GM12878 (cell line): ENCODE measurements around the gene SYMPK. TPM values are rescaled to one million over a fixed set of nuclear protein-coding genes. Genes with fewer than 3 reads are reported as not detected.

Experiments used
- ATAC-seq: fragments of 200-7000 bp; cut with Tn5 transposase; 3 replicates; pipeline ENCODE4 v1.9.1; 2020; ENCODE audit warnings: mild to moderate bottlenecking, moderate library complexity
- BruUV-seq: library from RNA; stranded (reverse); fragments of 400-500 nt; replicated peaks from 2 replicates; lab custom pipeline; 2021; lab: Mats Ljungman, UMichigan
- CTCF ChIA-PET: fragments of 300-600 bp; sonication (Branson Sonifier 250); formaldehyde crosslinking; extraction: SDS; loops from one replicate; lab custom pipeline; 2021; ENCODE audit warnings: inconsistent platforms; lab: Yijun Ruan, JAX
- POLR2A ChIA-PET: fragments of 350-600 bp; formaldehyde crosslinking; extraction: SDS; loops from one replicate; lab custom pipeline; 2021; ENCODE audit warnings: inconsistent platforms; lab: Charles Lee
- RAD21 ChIA-PET: fragments of 300-600 bp; sonication (Branson Sonifier 250); formaldehyde crosslinking; loops from one replicate; lab custom pipeline; 2023; ENCODE audit warnings: antibody characterized with exemption; ENCODE audit not compliant: unreplicated experiment; lab: Charles Lee
- SMC1A ChIA-PET: fragments of 300-600 bp; sonication (Branson Sonifier 250); formaldehyde crosslinking; loops from one replicate; lab custom pipeline; 2023; ENCODE audit not compliant: unreplicated experiment, uncharacterized antibody; lab: Charles Lee
- DNase-seq: peaks from one replicate; pipeline ENCODE4 v3.0.0-alpha.2; 2011; ENCODE audit warnings: low read depth, low spot score
- FAIRE-seq: peaks from 3 replicates; lab custom pipeline; 2011; peaks lifted over from hg19 to GRCh38; lab: Jason Lieb, UNC
- H2AFZ ChIP-seq: 2 replicates; pipeline ENCODE4 v1.6.0; 2011; ENCODE audit warnings: low read depth, low read length, control low read depth; ENCODE audit not compliant: control insufficient read depth
- H3K27ac ChIP-seq: 2 replicates; pipeline ENCODE4 v1.5.1; 2011; ENCODE audit warnings: control low read depth; ENCODE audit not compliant: control insufficient read depth, insufficient read depth
- H3K27me3 ChIP-seq, 2 experiments: replicated peaks in 1 of 2; 2 replicates each; pipeline versions ENCODE4 v1.6.0 to v1.6.1; 2011; ENCODE audit warnings: low read length in 1 of 2; ENCODE audit not compliant: control insufficient read depth in 2 of 2, insufficient read depth in 2 of 2
- H3K36me3 ChIP-seq, 2 experiments: 2 replicates each; pipeline ENCODE4 v1.5.1; 2011; ENCODE audit warnings: low read length in 1 of 2; ENCODE audit not compliant: control insufficient read depth in 2 of 2, insufficient read depth in 2 of 2
- H3K4me1 ChIP-seq: 2 replicates; pipeline ENCODE4 v1.6.1; 2011; ENCODE audit warnings: mild to moderate bottlenecking, low read length, moderate library complexity, mixed read lengths; ENCODE audit not compliant: control insufficient read depth, insufficient read depth
- H3K4me2 ChIP-seq: 2 replicates; pipeline ENCODE4 v1.6.0; 2011; ENCODE audit warnings: control low read depth; ENCODE audit not compliant: control insufficient read depth, insufficient read depth
- H3K4me3 ChIP-seq: fragments of 200-600 bp; sonication (generic); 2 replicates; pipeline ENCODE4 v1.5.1; 2016
- H3K79me2 ChIP-seq: 2 replicates; pipeline ENCODE4 v1.6.0; 2011; ENCODE audit warnings: low read length; ENCODE audit not compliant: control insufficient read depth, insufficient read depth
- H3K9ac ChIP-seq: 2 replicates; pipeline ENCODE4 v1.8.0; 2011; ENCODE audit warnings: low read length, control low read depth, mixed read lengths; ENCODE audit not compliant: control insufficient read depth, insufficient read depth
- H3K9me3 ChIP-seq: replicated peaks from 3 replicates; pipeline ENCODE4 v1.5.1; 2011; ENCODE audit warnings: mild to moderate bottlenecking, low read length; ENCODE audit not compliant: control insufficient read depth, insufficient read depth
- H4K20me1 ChIP-seq: 2 replicates; pipeline ENCODE4 v1.6.0; 2011; ENCODE audit not compliant: control insufficient read depth, insufficient read depth
- HCFC1 ChIP-seq: fragments of 150-350 bp; IDR thresholded peaks from 2 replicates; pipeline ENCODE4 v1.6.1; 2014; ENCODE audit warnings: low read length
- MYB ChIP-seq: fragments of 150-350 bp; IDR thresholded peaks from 2 replicates; pipeline ENCODE4 v1.6.1; 2014; ENCODE audit warnings: mild to moderate bottlenecking, low read depth, low read length, borderline replicate concordance
- POLR2A ChIP-seq: IDR thresholded peaks from 2 replicates; pipeline ENCODE4 v1.6.1; 2011; ENCODE audit warnings: low read depth, mild to moderate bottlenecking, low read length
- POLR2AphosphoS5 ChIP-seq: IDR thresholded peaks from 2 replicates; pipeline ENCODE4 v1.6.1; 2011; ENCODE audit warnings: mild to moderate bottlenecking, low read length, inconsistent platforms
- PRDM15 ChIP-seq: fragments of 450-650 bp; formaldehyde crosslinking; IDR thresholded peaks from 2 replicates; pipeline ENCODE4 v1.4.0; 2020; ENCODE audit warnings: mild to moderate bottlenecking, moderate library complexity
- STAT1 ChIP-seq: fragments of 450-650 bp; conservative IDR thresholded peaks from 2 replicates; pipeline ENCODE4 v1.6.1; 2014; ENCODE audit warnings: antibody characterized with exemption, mild to moderate bottlenecking
- TARDBP ChIP-seq: IDR thresholded peaks from 2 replicates; pipeline ENCODE4 v1.6.1; 2016; ENCODE audit warnings: borderline replicate concordance
- TBL1XR1 ChIP-seq: IDR thresholded peaks from 2 replicates; pipeline ENCODE4 v1.6.1; 2012; ENCODE audit warnings: low read depth, low read length, improper control_type of control experiment
- TCF7 ChIP-seq: IDR thresholded peaks from 2 replicates; pipeline ENCODE4 v1.6.1; 2014; ENCODE audit warnings: antibody characterized with exemption, borderline replicate concordance
- WRNIP1 ChIP-seq: IDR thresholded peaks from 2 replicates; pipeline ENCODE4 v1.6.1; 2011; ENCODE audit warnings: low read depth, low read length, improper control_type of control experiment, borderline replicate concordance
- ZBTB40 ChIP-seq: fragments of 450-650 bp; IDR thresholded peaks from 2 replicates; pipeline ENCODE4 v1.6.1; 2016; ENCODE audit warnings: mild to moderate bottlenecking, moderate library complexity, borderline replicate concordance
- ZNF274 ChIP-seq: IDR thresholded peaks from one replicate; pipeline ENCODE4 v1.8.0; 2011; ENCODE audit not compliant: insufficient read length, insufficient read depth
- whole genome bisulfite sequencing: methylation state at CpG from one replicate; pipeline ENCODE4 v1.1.6; 2016; ENCODE audit warnings: low lambda C conversion rate; ENCODE audit not compliant: insufficient replicate concordance, insufficient coverage; ENCODE audit errors: missing lambda C conversion rate; 5-methylcytosine and 5-hydroxymethylcytosine counted together
- in situ Hi-C: fragments of 300-500 bp; cut with MboI; formaldehyde crosslinking; loops from 9 replicates; pipeline ENCODE4 v1.14.3; 2018; ENCODE audit warnings: mixed read lengths
- intact Hi-C: fragments of 100-400 bp; cut with micrococcal nuclease; formaldehyde crosslinking; loops from one replicate; pipeline ENCODE4 v1.14.2; 2022; ENCODE audit not compliant: unreplicated experiment
- polyA plus RNA-seq, 11 experiments: library from polyadenylated mRNA; depleted of rRNA in 4 of 11; unstranded in 6 of 11; stranded (reverse) in 5 of 11; fragments of >200 nt; fragmentation: Nextera tagmentation in 4 of 11; fragmentation: Illumina TruSeq in 1 of 11; extraction: Ambion mirVana in 4 of 11; extraction: Trizol in 1 of 11; gene quantifications; 1 replicate in 1 of 11; 2 replicates in 10 of 11; pipeline versions ENCODE4 v1.2.1 to v1.2.3, GENCODE V29; 2011 to 2016; ENCODE audit warnings: inconsistent platforms in 2 of 11, missing spikeins in 2 of 11, low read depth in 1 of 11
- total RNA-seq, 4 experiments: library from RNA; depleted of rRNA in 3 of 4; stranded (reverse); fragments of >200 nt in 3 of 4; fragmentation: Illumina TruSeq in 1 of 4; extraction: Trizol in 1 of 4; gene quantifications; 2 replicates each; pipeline versions ENCODE4 v1.2.1 to v1.2.3, GENCODE V29; 2013 to 2021

The SYMPK gene
- total and polyA plus RNA-seq, 10 of the 15 experiments (the other 5 are each of a cell fraction or from before 2014, with no cell fraction given) = 0.49 to 109 (median 42.5) TPM

- no peak for TF ChIP-seq TCF7
- no peak for TF ChIP-seq WRNIP1
- no peak for TF ChIP-seq TARDBP
- TF ChIP-seq HCFC1 = no peak
- no peak for TF ChIP-seq MYB
- TF ChIP-seq POLR2AphosphoS5 = no peak
- 0 out of 2 replicates have a peak, but pooled peaks have one; percentile 9 for TF ChIP-seq POLR2A
- FAIRE-seq (no peak), DNase-seq (no peak), ATAC-seq (no peak)
- Histone ChIP-seq H3K79me2 (no peaks in the 10 kb centered on the region), H3K4me2 (no peak overlapping the region), H3K27ac (no peak overlapping the region), H4K20me1 (no peaks in the 10 kb centered on the region), H3K36me3 (peaks cover 2 to 12% of the 10 kb centered on the region in 2 experiments; a peak in 3 of 4 replicates), H2AFZ (no peak overlapping the region), H3K4me1 (no peaks in the 10 kb centered on the region; the same call in 1 of the 2 replicates), H3K9me3 (no peaks in the 10 kb centered on the region), H3K27me3 (no peaks in the 10 kb centered on the region), H3K4me3 (no peak overlapping the region), H3K9ac (no peak overlapping the region)
- WGBS = 71% methylated on average over 5 of the region's 5 CpGs
- in situ Hi-C loops = no loop called here
- intact Hi-C loops = no loop called here
- SMC1A ChIA-PET = no interaction called here
- BruUV-seq = no TSS peak
- CTCF ChIA-PET = no interaction called here
- RAD21 ChIA-PET = no interaction called here
- POLR2A ChIA-PET = no interaction called here
Measured at GRCh38 chr19:45785097-45785496, 77.8 kb downstream of the SYMPK start.

- peaks cover 2 to 7% of the 10 kb centered on the region in 2 experiments; a peak in 3 of 4 replicates for H3K36me3 ChIP-seq
- POLR2A ChIA-PET = interaction anchor here (0.5 kb wide), 1 partner anchor 33 kb away, joined by 4 read pairs; no protein-coding TSS in a partner anchor
- H4K20me1 ChIP-seq = no peaks in the 10 kb centered on the region
- intact Hi-C loops = no loop called here
- no peak overlapping the region for H3K4me3 ChIP-seq
- no peak overlapping the region for H2AFZ ChIP-seq
- DNase-seq = no peak
- TF ChIP-seq STAT1 = no peak
- no peak for TF ChIP-seq ZBTB40
- no peak for TF ChIP-seq HCFC1
- TF ChIP-seq ZNF274 = no peak
- no peak for TF ChIP-seq TBL1XR1
- no peak for TF ChIP-seq PRDM15 (CRISPR knock-in tag)
- H3K4me1 ChIP-seq = peaks cover 6% of the 10 kb centered on the region
- no peaks in the 10 kb centered on the region for H3K27me3 ChIP-seq
- H3K4me2 ChIP-seq = no peak overlapping the region
- H3K9me3 ChIP-seq = no peaks in the 10 kb centered on the region
- CTCF ChIA-PET = no interaction called here
- BruUV-seq = no TSS peak
- RAD21 ChIA-PET = no interaction called here
- 85% methylated on average over 4 of the region's 4 CpGs for WGBS
- H3K79me2 ChIP-seq = no peaks in the 10 kb centered on the region
- no peak overlapping the region for H3K27ac ChIP-seq
- SMC1A ChIA-PET = no interaction called here
- FAIRE-seq = no peak
- ATAC-seq = no peak
- H3K9ac ChIP-seq = no peak overlapping the region
- in situ Hi-C loops = no loop called here
Measured at GRCh38 chr19:45784096-45784495, 78.9 kb downstream of the SYMPK start.
